C4-2B (cell line): Measurements from ENCODE around the gene POR.

Experiments
- CTCF ChIP-seq: fragments of 450-650 bp; conservative IDR thresholded peaks from 2 replicates; pipeline ENCODE4 v1.5.1; 2017; ENCODE audit warnings: mild to moderate bottlenecking
- ZFX ChIP-seq: fragments of 450-650 bp; IDR thresholded peaks from 2 replicates; pipeline ENCODE4 v1.6.1; 2017

GRCh38 chr7:75866489-75867389 lies 48.2 kb upstream of the POR start:
- TF ChIP-seq CTCF (peak; percentile 98), ZFX (no peak)
